Naive thymus-derived CD4-positive, alpha-beta T cell (primary cell): Measurements from ENCODE around the gene RACGAP1. TPM values are rescaled to one million over a fixed set of nuclear protein-coding genes. Genes with fewer than 3 reads are reported as not detected.
A peak's percentile ranks its signal among the peaks of the same experiment; 100 is the strongest.

Experiments used
- ATAC-seq: fragments of 150-1000 bp; cut with Tn5 transposase; 2 replicates; pipeline ENCODE4 v1.10.0; 2021; ENCODE audit warnings: mild to moderate bottlenecking, moderate library complexity
- CTCF ChIA-PET: fragments of 350-600 bp; sonication (Branson Sonifier 250); formaldehyde crosslinking; loops from one replicate; lab custom pipeline; 2021; ENCODE audit warnings: antibody characterized with exemption; lab: Charles Lee
- POLR2A ChIA-PET: fragments of 350-600 bp; sonication (Branson Sonifier 250); formaldehyde crosslinking; loops from one replicate; lab custom pipeline; 2021; ENCODE audit warnings: antibody characterized with exemption, inconsistent platforms; lab: Charles Lee
- DNase-seq, 9 donors: peaks; one replicate each; pipeline versions ENCODE4 v3.0.0 to v3.0.0-alpha.2; 2020 to 2022; ENCODE audit warnings: mixed read lengths in 1 of 9
- H3K27ac ChIP-seq: one replicate; pipeline ENCODE4 v1.7.0; 2013; ENCODE audit warnings: mild to moderate bottlenecking, low read depth, low read length, moderate library complexity
- H3K27me3 ChIP-seq, 2 donors: one replicate each; pipeline ENCODE4 v1.7.0; 2013; ENCODE audit warnings: low read length in 2 of 2, mild to moderate bottlenecking in 2 of 2, moderate library complexity in 2 of 2; ENCODE audit not compliant: control insufficient read depth in 2 of 2, insufficient read depth in 2 of 2
- H3K36me3 ChIP-seq, 3 experiments: 1 replicate in 2 of 3; 2 replicates in 1 of 3; pipeline ENCODE4 v1.7.0; 2013; ENCODE audit warnings: low read length in 3 of 3, mild to moderate bottlenecking in 3 of 3, moderate library complexity in 1 of 3; ENCODE audit not compliant: insufficient read depth in 3 of 3, control insufficient read depth in 2 of 3
- H3K4me1 ChIP-seq, 2 donors: one replicate each; pipeline ENCODE4 v1.7.0; 2013; ENCODE audit warnings: low read length in 2 of 2, mild to moderate bottlenecking in 2 of 2, moderate library complexity in 1 of 2; ENCODE audit not compliant: control insufficient read depth in 2 of 2, insufficient read depth in 2 of 2
- H3K4me3 ChIP-seq: 2 replicates; pipeline ENCODE4 v1.7.0; 2013; ENCODE audit warnings: mild to moderate bottlenecking, low read length
- H3K9me3 ChIP-seq, 3 experiments: 1 replicate in 2 of 3; 2 replicates in 1 of 3; pipeline ENCODE4 v1.7.0; 2013; ENCODE audit warnings: low read length in 3 of 3; ENCODE audit not compliant: control insufficient read depth in 2 of 3
- H3K27ac Mint-ChIP-seq, 9 donors: one replicate each; pipeline ENCODE4 v1.8.0; 2020 to 2022; ENCODE audit warnings: mixed read lengths in 9 of 9, mild to moderate bottlenecking in 8 of 9, moderate library complexity in 5 of 9, inconsistent platforms in 2 of 9
- H3K27me3 Mint-ChIP-seq, 5 donors: one replicate each; pipeline ENCODE4 v1.8.0; 2021 to 2022; ENCODE audit warnings: mixed read lengths in 5 of 5, mild to moderate bottlenecking in 1 of 5
- H3K36me3 Mint-ChIP-seq, 5 donors: one replicate each; pipeline ENCODE4 v1.8.0; 2020 to 2022; ENCODE audit warnings: mixed read lengths in 5 of 5, mild to moderate bottlenecking in 3 of 5, inconsistent platforms in 1 of 5
- H3K4me1 Mint-ChIP-seq, 7 donors: one replicate each; pipeline ENCODE4 v1.8.0; 2020 to 2022; ENCODE audit warnings: mixed read lengths in 7 of 7, mild to moderate bottlenecking in 3 of 7, inconsistent platforms in 1 of 7
- H3K4me3 Mint-ChIP-seq, 10 donors: one replicate each; pipeline ENCODE4 v1.8.0; 2020 to 2022; ENCODE audit warnings: mild to moderate bottlenecking in 10 of 10, mixed read lengths in 10 of 10, moderate library complexity in 6 of 10, inconsistent platforms in 2 of 10
- H3K9me3 Mint-ChIP-seq, 11 donors: one replicate each; pipeline ENCODE4 v1.8.0; 2020 to 2022; ENCODE audit warnings: mixed read lengths in 11 of 11, mild to moderate bottlenecking in 4 of 11, inconsistent platforms in 1 of 11, moderate library complexity in 1 of 11
- intact Hi-C, 2 donors: fragments of 100-400 bp; cut with micrococcal nuclease; formaldehyde crosslinking; loops; one replicate each; pipeline ENCODE4 v1.15.1; 2023
- polyA plus RNA-seq, 2 donors: library from polyadenylated mRNA; unstranded; fragments of 300-500 nt; fragmentation: Illumina TruSeq; gene quantifications; one replicate each; pipeline ENCODE4 v1.2.3, GENCODE V29; 2021
- total RNA-seq, 6 experiments: library from RNA in 5 of 6; stranded (reverse) in 5 of 6; gene quantifications; 1 replicate in 5 of 6; 2 replicates in 1 of 6; pipeline ENCODE4 v1.2.3 and lab custom pipeline; 2021 to 2026

The RACGAP1 gene
- total and polyA plus RNA-seq, 7 experiments from 2014 or later, result 4.2 to 111 (median 8.6) TPM

DNA sequence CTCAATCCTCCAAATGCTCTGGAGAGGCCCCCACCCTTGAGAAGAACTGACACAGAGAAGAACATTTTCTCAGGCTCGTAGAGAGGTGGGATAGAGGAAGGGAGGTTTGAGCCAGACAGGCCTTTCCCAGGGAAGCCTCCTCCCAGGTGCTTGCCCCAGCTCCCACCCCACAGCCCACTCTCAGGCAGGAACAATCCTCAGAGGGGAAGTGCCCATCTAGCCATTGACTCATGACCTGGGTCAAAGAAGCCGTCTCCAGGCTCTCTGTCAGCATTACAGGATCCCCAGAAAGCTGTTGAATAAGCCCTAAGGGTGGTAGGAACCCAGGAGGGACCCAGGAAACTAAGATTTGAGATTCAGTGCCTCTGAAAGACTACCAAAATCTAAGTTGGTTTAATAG is 48.7 kb downstream of the RACGAP1 start:
- H3K4me1 ChIP-seq, result no peaks in the 10 kb centered on the region
- Mint-ChIP-seq H3K4me1 (no peaks in the 10 kb centered on the region), H3K9me3 (peaks cover 0 to 3% (median 0%) of the 10 kb centered on the region in 11 donors), H3K4me3 (no peak overlapping the region), H3K27ac (no peak overlapping the region), H3K27me3 (no peaks in the 10 kb centered on the region), H3K36me3 (no peaks in the 10 kb centered on the region)
- H3K36me3 ChIP-seq, result no peaks in the 10 kb centered on the region
- no peak overlapping the region for H3K27ac ChIP-seq
- ATAC-seq (no peak), DNase-seq (no peak)
- H3K27me3 ChIP-seq, result no peaks in the 10 kb centered on the region
- H3K4me3 ChIP-seq, result no peak overlapping the region
- ChIA-PET CTCF (interaction anchor here (0.6 kb wide), 1 partner anchor 160 kb away, joined by 5 read pairs; no protein-coding TSS in a partner anchor), POLR2A (no interaction called here)
- intact Hi-C loops, result no loop called here
- H3K9me3 ChIP-seq, result no peaks in the 10 kb centered on the region

DNA sequence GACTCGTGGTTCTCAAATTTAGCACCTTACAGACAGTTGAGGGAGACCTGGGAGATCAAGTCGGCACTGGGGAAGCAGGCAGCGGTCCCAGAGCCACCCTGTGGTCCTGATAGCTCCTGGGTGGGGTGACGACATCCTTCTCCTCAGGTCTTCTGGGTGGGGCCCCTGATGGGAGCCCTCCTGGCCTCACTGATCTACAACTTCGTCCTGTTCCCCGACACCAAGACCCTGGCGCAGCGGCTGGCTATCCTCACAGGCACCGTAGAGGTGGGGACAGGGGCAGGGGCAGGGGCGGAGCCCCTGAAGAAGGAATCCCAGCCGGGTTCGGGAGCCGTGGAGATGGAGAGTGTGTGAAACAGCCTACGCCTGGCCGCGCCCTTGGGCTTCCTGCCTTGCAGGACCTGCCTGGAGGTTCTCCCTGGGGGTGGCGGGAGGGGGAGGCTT is 50.0 kb downstream of the RACGAP1 start:
- H3K4me3 ChIP-seq, result no peak overlapping the region
- intact Hi-C loops, result no loop called here
- Mint-ChIP-seq H3K27ac (no peak overlapping the region), H3K4me1 (no peaks in the 10 kb centered on the region), H3K36me3 (no peaks in the 10 kb centered on the region), H3K27me3 (no peaks in the 10 kb centered on the region), H3K9me3 (peaks cover 0 to 3% (median 0%) of the 10 kb centered on the region in 11 donors), H3K4me3 (no peak overlapping the region)
- no peaks in the 10 kb centered on the region for H3K36me3 ChIP-seq
- H3K27ac ChIP-seq, result no peak overlapping the region
- H3K9me3 ChIP-seq, result no peaks in the 10 kb centered on the region
- no peak for ATAC-seq
- no peak for DNase-seq
- POLR2A ChIA-PET, result no interaction called here
- CTCF ChIA-PET, result no interaction called here
- H3K27me3 ChIP-seq, result no peaks in the 10 kb centered on the region
- no peaks in the 10 kb centered on the region for H3K4me1 ChIP-seq

DNA sequence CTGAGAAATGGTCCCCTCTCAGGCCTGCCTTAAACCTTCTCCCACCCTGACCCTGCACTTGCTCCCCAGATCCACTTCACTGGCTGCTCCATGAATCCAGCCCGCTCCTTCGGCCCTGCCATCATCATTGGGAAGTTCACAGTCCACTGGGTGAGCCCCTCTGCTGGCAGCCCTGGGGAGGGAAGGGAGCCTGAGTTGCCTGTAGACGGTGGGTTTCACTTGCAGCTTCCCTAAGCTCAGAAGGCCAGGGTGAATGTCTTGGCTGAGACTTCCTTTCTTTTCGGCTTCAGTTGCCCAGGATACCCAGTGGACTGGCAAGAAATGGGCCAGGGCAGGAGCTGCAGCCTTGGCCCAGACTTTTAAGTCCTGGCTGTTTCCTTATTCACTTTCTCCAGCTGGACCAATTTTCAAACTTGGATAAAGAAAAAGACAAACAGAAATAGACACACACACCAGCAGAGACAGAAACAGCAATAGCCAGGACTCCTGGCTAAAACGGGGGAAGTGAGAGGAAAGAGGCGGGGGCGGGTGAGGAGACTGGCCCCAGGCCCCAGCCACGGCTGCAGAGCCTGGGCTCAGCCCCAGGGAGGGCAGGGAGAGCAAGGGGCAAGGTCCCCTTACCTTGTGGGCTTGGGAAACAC is 50.5 kb downstream of the RACGAP1 start:
- Mint-ChIP-seq H3K9me3 (peaks cover 0 to 3% (median 0%) of the 10 kb centered on the region in 11 donors), H3K4me1 (no peaks in the 10 kb centered on the region), H3K27ac (no peak overlapping the region), H3K27me3 (no peaks in the 10 kb centered on the region), H3K36me3 (no peaks in the 10 kb centered on the region), H3K4me3 (no peak overlapping the region)
- H3K4me3 ChIP-seq, result no peak overlapping the region
- no peaks in the 10 kb centered on the region for H3K27me3 ChIP-seq
- no peak overlapping the region for H3K27ac ChIP-seq
- no peak for ATAC-seq
- no peaks in the 10 kb centered on the region for H3K36me3 ChIP-seq
- no peaks in the 10 kb centered on the region for H3K4me1 ChIP-seq
- H3K9me3 ChIP-seq, result no peaks in the 10 kb centered on the region
- intact Hi-C loops, result no loop called here
- no peak for DNase-seq
- CTCF ChIA-PET, result interaction anchor here (0.6 to 0.7 kb wide), 2 partner anchors 9 to 32 kb away, joined by 3 read pairs; no protein-coding TSS in a partner anchor
- POLR2A ChIA-PET, result no interaction called here

DNA sequence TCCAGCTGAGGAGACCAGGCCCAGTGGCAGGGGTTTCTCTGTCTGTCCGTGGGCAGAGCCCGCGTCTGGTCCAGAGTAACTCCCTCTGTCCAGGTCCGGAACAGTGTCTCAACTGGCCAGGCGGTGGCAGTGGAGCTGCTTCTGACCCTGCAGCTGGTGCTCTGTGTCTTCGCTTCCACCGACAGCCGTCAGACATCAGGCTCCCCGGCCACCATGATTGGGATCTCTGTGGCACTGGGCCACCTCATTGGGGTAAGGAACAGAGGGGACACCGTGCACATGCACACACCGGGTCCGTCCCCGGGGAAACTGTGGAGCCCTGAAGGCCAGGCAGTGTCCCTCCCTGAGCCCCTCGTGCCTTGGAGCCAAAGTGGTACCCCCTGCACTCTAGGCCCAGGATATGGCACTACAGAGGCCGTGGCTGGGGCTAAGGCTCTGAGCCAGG is 51.0 kb downstream of the RACGAP1 start:
- ChIA-PET POLR2A (no interaction called here), CTCF (interaction anchor here (0.6 to 0.7 kb wide), 2 partner anchors 8 to 32 kb away, joined by 3 read pairs; no protein-coding TSS in a partner anchor)
- Mint-ChIP-seq H3K27ac (no peak overlapping the region), H3K27me3 (no peaks in the 10 kb centered on the region), H3K4me1 (no peaks in the 10 kb centered on the region), H3K4me3 (no peak overlapping the region), H3K36me3 (no peaks in the 10 kb centered on the region), H3K9me3 (peaks cover 0 to 3% (median 0%) of the 10 kb centered on the region in 11 donors)
- H3K36me3 ChIP-seq, result no peaks in the 10 kb centered on the region
- H3K27me3 ChIP-seq, result no peaks in the 10 kb centered on the region
- no peaks in the 10 kb centered on the region for H3K4me1 ChIP-seq
- intact Hi-C loops, result no loop called here
- DNase-seq, result no peak
- H3K27ac ChIP-seq, result no peak overlapping the region
- H3K9me3 ChIP-seq, result no peaks in the 10 kb centered on the region
- no peak for ATAC-seq
- H3K4me3 ChIP-seq, result no peak overlapping the region

DNA sequence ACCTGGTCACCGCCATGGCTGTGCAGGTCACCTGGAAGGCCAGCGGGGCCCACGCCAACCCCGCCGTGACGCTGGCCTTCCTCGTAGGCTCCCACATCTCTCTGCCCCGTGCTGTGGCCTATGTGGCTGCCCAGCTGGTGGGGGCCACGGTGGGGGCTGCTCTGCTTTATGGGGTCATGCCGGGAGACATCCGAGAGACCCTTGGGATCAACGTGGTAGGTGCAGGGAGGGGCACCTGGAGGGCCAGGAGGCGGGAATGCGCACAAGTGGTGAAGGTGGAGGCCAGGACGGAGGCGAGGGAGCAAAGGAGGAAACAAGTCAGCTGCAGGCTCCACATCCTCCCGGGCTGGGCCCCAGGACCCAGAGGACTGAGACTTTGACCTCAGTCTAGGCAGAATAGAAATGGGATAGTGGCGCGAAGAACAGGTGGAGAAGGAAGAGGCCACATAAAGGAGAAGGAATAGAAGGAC is 51.9 kb downstream of the RACGAP1 start:
- ChIA-PET POLR2A (no interaction called here), CTCF (no interaction called here)
- no peaks in the 10 kb centered on the region for H3K27me3 Mint-ChIP-seq
- H3K36me3 Mint-ChIP-seq, result no peaks in the 10 kb centered on the region
- peaks cover 0 to 3% (median 0%) of the 10 kb centered on the region in 11 donors for H3K9me3 Mint-ChIP-seq
- no peak overlapping the region for H3K4me3 Mint-ChIP-seq
- H3K4me1 ChIP-seq, result no peaks in the 10 kb centered on the region
- ATAC-seq (no peak), DNase-seq (no peak)
- H3K27ac ChIP-seq, result no peak overlapping the region
- H3K27me3 ChIP-seq, result no peaks in the 10 kb centered on the region
- no peak overlapping the region for H3K4me3 ChIP-seq
- H3K36me3 ChIP-seq, result no peaks in the 10 kb centered on the region
- no peaks in the 10 kb centered on the region for H3K9me3 ChIP-seq
- H3K27ac Mint-ChIP-seq, result no peak overlapping the region
- intact Hi-C loops, result no loop called here
- H3K4me1 Mint-ChIP-seq, result no peaks in the 10 kb centered on the region

DNA sequence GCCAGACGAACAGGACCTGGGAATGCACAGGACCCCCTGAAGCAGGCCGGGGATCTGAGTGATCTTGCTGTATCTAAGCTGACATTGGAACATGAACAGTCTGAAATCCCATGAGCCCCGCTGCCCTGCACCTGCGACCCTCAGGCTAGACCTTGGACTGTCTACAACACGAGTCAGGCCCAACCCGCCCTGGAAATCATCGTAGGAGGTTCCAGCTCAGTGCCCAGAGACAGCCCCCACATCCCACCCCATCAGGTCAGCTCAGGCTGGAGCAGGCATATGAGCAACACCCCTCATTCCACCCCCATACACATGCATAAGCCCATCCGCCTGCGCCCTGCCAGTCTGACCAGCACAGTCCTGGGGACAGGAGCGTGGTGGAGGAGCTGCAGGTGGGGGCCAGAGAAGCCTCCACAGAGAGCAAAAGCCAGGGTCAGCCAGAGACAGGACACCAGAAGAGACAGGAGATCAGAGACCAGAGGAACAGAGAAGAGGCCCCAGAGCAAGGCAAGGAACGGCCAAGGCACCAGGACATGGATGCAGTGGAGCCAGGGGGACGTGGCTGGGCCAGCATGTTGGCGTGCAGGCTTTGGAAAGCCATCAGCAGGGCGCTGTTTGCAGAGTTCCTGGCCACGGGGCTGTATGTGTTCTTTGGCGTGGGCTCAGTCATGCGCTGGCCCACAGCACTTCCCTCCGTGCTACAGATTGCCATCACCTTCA is 52.5 kb downstream of the RACGAP1 start, which contains the start of gene AQP6:
AQP6 (plus strand) TSS at position 307 of the 720 bp plus-strand sequence; CDS start at position 534, 227 bp downstream.
- H3K27me3 Mint-ChIP-seq, result peaks cover 0 to 5% (median 0%) of the 10 kb centered on the region in 5 donors
- H3K36me3 Mint-ChIP-seq, result no peaks in the 10 kb centered on the region
- Histone ChIP-seq H3K36me3 (no peaks in the 10 kb centered on the region), H3K27ac (no peak within 1 kb of the TSS), H3K4me1 (peaks cover 0 to 3% of the 10 kb centered on the region in 2 donors), H3K4me3 (no peak within 1 kb of the TSS), H3K27me3 (no peaks in the 10 kb centered on the region), H3K9me3 (no peaks in the 10 kb centered on the region)
- POLR2A ChIA-PET, result no interaction called here
- H3K9me3 Mint-ChIP-seq, result peaks cover 0 to 3% (median 0%) of the 10 kb centered on the region in 11 donors
- no peak within 1 kb of the TSS for H3K4me3 Mint-ChIP-seq
- H3K4me1 Mint-ChIP-seq, result peaks cover 0 to 2% (median 0%) of the 10 kb centered on the region in 7 donors
- CTCF ChIA-PET, result no interaction called here
- no peak for DNase-seq
- intact Hi-C loops, result no loop called here
- ATAC-seq, result no peak
- H3K27ac Mint-ChIP-seq, result peak within 1 kb of the TSS in 1 of 9 donors; percentile 41
